Measurements from ENCODE around the gene NHS. TPM values are rescaled to one million over a fixed set of nuclear protein-coding genes. Genes with fewer than 3 reads are reported as not detected.
"Not testable (repeated sequence)": the region's sequence is repeated elsewhere in the genome, so short reads cannot be mapped to it uniquely, and the experiment has no call there.

The NHS gene
- polyA plus RNA-seq, 4 donors = 13.8 to 29.4 (median 18.9) TPM

- DNase-seq (ENCODE audit: low read depth in 4 of 4, low spot score in 2 of 4) = no peak
These were observed 68.6 kb downstream of the NHS start for GRCh38 chrX:17443556-17443955.

- not testable (repeated sequence) for DNase-seq (ENCODE audit: low read depth in 4 of 4, low spot score in 2 of 4)
These were observed 71.3 kb downstream of the NHS start for GRCh38 chrX:17446269-17446668.

GRCh38 chrX:17448188-17448587, 73.2 kb downstream of the NHS start:
- no peak for DNase-seq (ENCODE audit: low read depth in 4 of 4, low spot score in 2 of 4)

- no peak for DNase-seq (ENCODE audit: low read depth in 4 of 4, low spot score in 2 of 4)
These were observed 74.9 kb downstream of the NHS start for GRCh38 chrX:17449866-17450265.

GRCh38 chrX:17453788-17454187, 78.8 kb downstream of the NHS start:
- no peak for DNase-seq (ENCODE audit: low read depth in 4 of 4, low spot score in 2 of 4)

GRCh38 chrX:17456526-17456925, 81.5 kb downstream of the NHS start:
- DNase-seq (ENCODE audit: low read depth in 4 of 4, low spot score in 2 of 4) = no peak

GRCh38 chrX:17459008-17459611, 84.1 kb downstream of the NHS start:
- no peak for DNase-seq (ENCODE audit: low read depth in 4 of 4, low spot score in 2 of 4)

- no peak for DNase-seq (ENCODE audit: low read depth in 4 of 4, low spot score in 2 of 4)
These were observed 84.7 kb downstream of the NHS start for GRCh38 chrX:17459661-17460060.

- DNase-seq (ENCODE audit: low read depth in 4 of 4, low spot score in 2 of 4) = no peak
These were observed 87.9 kb downstream of the NHS start for GRCh38 chrX:17462881-17463280.

- no peak for DNase-seq (ENCODE audit: low read depth in 4 of 4, low spot score in 2 of 4)
These were observed 89.2 kb downstream of the NHS start for GRCh38 chrX:17464194-17464593.

GRCh38 chrX:17465201-17465600, 90.2 kb downstream of the NHS start:
- DNase-seq (ENCODE audit: low read depth in 4 of 4, low spot score in 2 of 4) = no peak

- no peak for DNase-seq (ENCODE audit: low read depth in 4 of 4, low spot score in 2 of 4)
These were observed 90.8 kb downstream of the NHS start for GRCh38 chrX:17465802-17466201.

- DNase-seq (ENCODE audit: low read depth in 4 of 4, low spot score in 2 of 4) = no peak
These were observed 95.1 kb downstream of the NHS start for GRCh38 chrX:17470136-17470535.

GRCh38 chrX:17471121-17471520, 96.1 kb downstream of the NHS start:
- DNase-seq (ENCODE audit: low read depth in 4 of 4, low spot score in 2 of 4) = no peak

GRCh38 chrX:17471861-17472260, 96.9 kb downstream of the NHS start:
- no peak for DNase-seq (ENCODE audit: low read depth in 4 of 4, low spot score in 2 of 4)

GRCh38 chrX:17472424-17472823, 97.4 kb downstream of the NHS start:
- no peak for DNase-seq (ENCODE audit: low read depth in 4 of 4, low spot score in 2 of 4)

GRCh38 chrX:17473021-17473420, 98.0 kb downstream of the NHS start:
- no peak for DNase-seq (ENCODE audit: low read depth in 4 of 4, low spot score in 2 of 4)

- no peak for DNase-seq (ENCODE audit: low read depth in 4 of 4, low spot score in 2 of 4)
These were observed 99.9 kb downstream of the NHS start for GRCh38 chrX:17474892-17475291.

- DNase-seq (ENCODE audit: low read depth in 4 of 4, low spot score in 2 of 4) = no peak
These were observed 100.6 kb downstream of the NHS start for GRCh38 chrX:17475449-17476217.

GRCh38 chrX:17476411-17476810, 101.4 kb downstream of the NHS start:
- DNase-seq (ENCODE audit: low read depth in 4 of 4, low spot score in 2 of 4) = no peak

- no peak for DNase-seq (ENCODE audit: low read depth in 4 of 4, low spot score in 2 of 4)
These were observed 106.1 kb downstream of the NHS start for GRCh38 chrX:17481086-17481485.

GRCh38 chrX:17484592-17484991, 109.6 kb downstream of the NHS start:
- DNase-seq (ENCODE audit: low read depth in 4 of 4, low spot score in 2 of 4) = no peak

Measured in left renal cortex interstitium (tissue), 4 donors.